Epithelial cell of esophagus (primary cell): ENCODE results near the gene RSRC1.
A peak's percentile ranks its signal among the peaks of the same experiment; 100 is the strongest.
"Not testable (repeated sequence)": the region's sequence is repeated elsewhere in the genome, so short reads cannot be mapped to it uniquely, and the experiment has no call there.

Source experiments
- DNase-seq: peaks from one replicate; pipeline ENCODE4 v3.0.0; 2010; ENCODE audit warnings: low read depth
- H3K4me3 ChIP-seq: 2 replicates; pipeline ENCODE4 v1.5.1; 2011; ENCODE audit warnings: mild to moderate bottlenecking, low read length, control low read depth
- CTCF ChIP-seq: IDR thresholded peaks from 2 replicates; pipeline ENCODE4 v1.5.1; 2011; ENCODE audit warnings: low read depth, mild to moderate bottlenecking, low read length, control low read depth, inconsistent platforms; ENCODE audit not compliant: insufficient read depth; ENCODE audit errors: missing control alignments

The RSRC1 gene

GRCh38 chr3:158110658-158111018 is 749 bp downstream of the RSRC1 start:
- no peak for DNase-seq
- peak overlapping the region; percentile 93 for H3K4me3 ChIP-seq
- no peak for TF ChIP-seq CTCF

- H3K4me3 ChIP-seq: no peak overlapping the region
- peak; percentile 29 for DNase-seq
- no peak for TF ChIP-seq CTCF
These were observed 2.0 kb downstream of the RSRC1 start for GRCh38 chr3:158111861-158112260.

- DNase-seq, H3K4me3 ChIP-seq: not testable (repeated sequence)
These were observed 3.7 kb downstream of the RSRC1 start for GRCh38 chr3:158113595-158113994.

GRCh38 chr3:158120330-158120729 is 10.4 kb downstream of the RSRC1 start:
- H3K4me3 ChIP-seq: no peak overlapping the region
- DNase-seq: no peak
- no peak for TF ChIP-seq CTCF

- no peak overlapping the region for H3K4me3 ChIP-seq
- DNase-seq: no peak
- TF ChIP-seq CTCF: no peak
These were observed 11.4 kb downstream of the RSRC1 start for GRCh38 chr3:158121295-158121694.

- DNase-seq: not testable (repeated sequence)
These were observed 12.8 kb downstream of the RSRC1 start for GRCh38 chr3:158122721-158123120.

GRCh38 chr3:158127250-158128219 is 17.6 kb downstream of the RSRC1 start:
- DNase-seq: peak; percentile 90
- TF ChIP-seq CTCF: no peak
- no peak overlapping the region for H3K4me3 ChIP-seq

More at GRCh38 chr3:158122721-158123120, 12.8 kb downstream of the RSRC1 start:
- H3K4me3 ChIP-seq: not testable (repeated sequence)

GRCh38 chr3:158128755-158129154 is 18.9 kb downstream of the RSRC1 start:
- no peak for DNase-seq
- no peak for TF ChIP-seq CTCF
- H3K4me3 ChIP-seq: no peak overlapping the region
